Astrocyte (in vitro differentiated cells and primary cell): ENCODE results near the gene TNIK. TPM values are rescaled to one million over a fixed set of nuclear protein-coding genes. Genes with fewer than 3 reads are reported as not detected.
A peak's percentile ranks its signal among the peaks of the same experiment; 100 is the strongest.
"Not testable (repeated sequence)": the region's sequence is repeated elsewhere in the genome, so short reads cannot be mapped to it uniquely, and the experiment has no call there.

Source experiments
- DNase-seq: peaks from one replicate; pipeline ENCODE4 v3.0.0-alpha.2; 2010; ENCODE audit warnings: low read depth
- FAIRE-seq: peaks from 2 replicates; lab custom pipeline; 2011; peaks lifted over from hg19 to GRCh38; lab: Jason Lieb, UNC
- H2AFZ ChIP-seq: 2 replicates; pipeline ENCODE4 v1.6.0; 2012; ENCODE audit warnings: low read depth, low read length, inconsistent platforms
- H3K27ac ChIP-seq: 2 replicates; pipeline ENCODE4 v1.5.1; 2011; ENCODE audit warnings: low read depth, low read length, inconsistent platforms
- H3K27me3 ChIP-seq: 2 replicates; pipeline ENCODE4 v1.6.0; 2011; ENCODE audit warnings: low read length, inconsistent platforms; ENCODE audit not compliant: insufficient read depth
- H3K36me3 ChIP-seq: 2 replicates; pipeline ENCODE4 v1.5.1; 2011; ENCODE audit warnings: low read length, inconsistent platforms; ENCODE audit not compliant: insufficient read depth
- H3K4me1 ChIP-seq: 2 replicates; pipeline ENCODE4 v1.5.1; 2011; ENCODE audit warnings: low read length, inconsistent platforms; ENCODE audit not compliant: insufficient read depth
- H3K4me2 ChIP-seq: 2 replicates; pipeline ENCODE4 v1.6.0; 2012; ENCODE audit warnings: low read length, inconsistent platforms
- H3K4me3 ChIP-seq: 2 replicates; pipeline ENCODE4 v1.5.1; 2011; ENCODE audit warnings: low read depth, mild to moderate bottlenecking, low read length, inconsistent platforms; ENCODE audit not compliant: insufficient read depth
- H3K79me2 ChIP-seq: 2 replicates; pipeline ENCODE4 v1.6.0; 2012; ENCODE audit warnings: mild to moderate bottlenecking, low read length, inconsistent platforms; ENCODE audit not compliant: insufficient read depth
- H3K9ac ChIP-seq: 2 replicates; pipeline ENCODE4 v1.6.0; 2012; ENCODE audit warnings: mild to moderate bottlenecking, low read length, inconsistent platforms
- H3K9me3 ChIP-seq: 2 replicates; pipeline ENCODE4 v1.5.1; 2012; ENCODE audit warnings: low read depth, mild to moderate bottlenecking, low read length, inconsistent platforms; ENCODE audit not compliant: insufficient read depth
- H4K20me1 ChIP-seq: 2 replicates; pipeline ENCODE4 v1.6.0; 2012; ENCODE audit warnings: low read length, inconsistent platforms; ENCODE audit not compliant: insufficient read depth
- H3K27ac Mint-ChIP-seq: one replicate; pipeline ENCODE4 v1.8.0; 2021; ENCODE audit warnings: mild to moderate bottlenecking, mixed read lengths; ENCODE audit not compliant: unreplicated experiment
- H3K27me3 Mint-ChIP-seq: one replicate; pipeline ENCODE4 v1.8.0; 2021; ENCODE audit warnings: low read depth, mixed read lengths; ENCODE audit not compliant: unreplicated experiment
- H3K36me3 Mint-ChIP-seq: one replicate; pipeline ENCODE4 v1.8.0; 2021; ENCODE audit warnings: low read depth, mixed read lengths; ENCODE audit not compliant: unreplicated experiment
- H3K4me1 Mint-ChIP-seq: one replicate; pipeline ENCODE4 v1.8.0; 2021; ENCODE audit warnings: low read depth, mixed read lengths; ENCODE audit not compliant: unreplicated experiment
- H3K4me3 Mint-ChIP-seq: one replicate; pipeline ENCODE4 v1.8.0; 2021; ENCODE audit warnings: mild to moderate bottlenecking, moderate library complexity, mixed read lengths; ENCODE audit not compliant: unreplicated experiment
- H3K9me3 Mint-ChIP-seq: one replicate; pipeline ENCODE4 v1.8.0; 2021; ENCODE audit warnings: mild to moderate bottlenecking, mixed read lengths; ENCODE audit not compliant: unreplicated experiment
- EZH2 ChIP-seq: IDR thresholded peaks from 2 replicates; pipeline ENCODE4 v1.6.1; 2012; ENCODE audit warnings: mild to moderate bottlenecking, low read length, inconsistent platforms; ENCODE audit not compliant: insufficient read depth
- total RNA-seq: library from RNA; stranded (reverse); gene quantifications from 2 replicates; pipeline ENCODE4 v1.2.1, GENCODE V29; 2021
- TF ChIP-seq, protein P1 (sequence below): IDR thresholded peaks from 2 replicates; pipeline ENCODE4 v1.5.1; 2011; ENCODE audit warnings: low read depth, mild to moderate bottlenecking, inconsistent platforms, low read length, moderate library complexity; ENCODE audit not compliant: insufficient read depth

The TNIK gene
- total RNA-seq, 1 donor from 2014 or later: 70.0 TPM

DNA sequence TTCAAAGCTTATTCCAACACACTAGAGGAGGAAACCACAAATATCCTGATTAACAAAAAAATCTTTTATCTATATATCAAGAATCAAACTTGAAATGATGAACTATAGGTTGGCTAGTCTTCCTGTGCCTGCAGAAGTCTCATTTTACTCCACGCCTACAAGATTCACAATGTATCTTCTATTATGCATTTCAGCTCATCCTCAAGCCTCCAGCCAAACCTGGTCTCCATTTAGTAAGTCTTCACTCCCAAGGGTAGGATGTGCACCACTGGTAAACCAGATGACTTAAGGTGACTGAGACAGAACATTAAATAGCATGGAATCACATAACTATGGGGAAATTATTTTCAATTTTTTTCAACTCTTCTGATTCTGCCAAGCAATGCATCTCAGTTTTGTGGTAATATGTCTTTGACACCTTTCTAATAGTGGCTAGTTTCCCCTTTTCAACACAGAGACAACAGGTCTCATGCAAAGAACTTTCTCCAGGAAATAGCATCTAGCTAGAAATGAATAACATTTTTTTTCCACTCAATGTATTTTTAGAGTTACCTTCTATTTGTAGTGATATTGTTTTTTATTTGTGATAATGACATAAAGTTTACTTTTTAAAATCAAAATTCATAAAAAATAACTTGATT is 166.9 kb downstream of the TNIK start:
- Mint-ChIP-seq H3K27ac (no peak overlapping the region), H3K4me1 (peaks cover 37% of the 10 kb centered on the region), H3K27me3 (no peaks in the 10 kb centered on the region), H3K4me3 (no peak overlapping the region), H3K9me3 (no peaks in the 10 kb centered on the region), H3K36me3 (peaks cover 4% of the 10 kb centered on the region)
- Histone ChIP-seq H3K9ac (no peak overlapping the region), H3K36me3 (no peaks in the 10 kb centered on the region), H3K4me1 (no peaks in the 10 kb centered on the region), H3K9me3 (no peaks in the 10 kb centered on the region), H2AFZ (no peak overlapping the region), H4K20me1 (no peaks in the 10 kb centered on the region), H3K4me2 (no peak overlapping the region), H3K27me3 (no peaks in the 10 kb centered on the region), H3K4me3 (no peak overlapping the region), H3K27ac (no peak overlapping the region), H3K79me2 (no peaks in the 10 kb centered on the region)
- TF ChIP-seq, protein P1, sequence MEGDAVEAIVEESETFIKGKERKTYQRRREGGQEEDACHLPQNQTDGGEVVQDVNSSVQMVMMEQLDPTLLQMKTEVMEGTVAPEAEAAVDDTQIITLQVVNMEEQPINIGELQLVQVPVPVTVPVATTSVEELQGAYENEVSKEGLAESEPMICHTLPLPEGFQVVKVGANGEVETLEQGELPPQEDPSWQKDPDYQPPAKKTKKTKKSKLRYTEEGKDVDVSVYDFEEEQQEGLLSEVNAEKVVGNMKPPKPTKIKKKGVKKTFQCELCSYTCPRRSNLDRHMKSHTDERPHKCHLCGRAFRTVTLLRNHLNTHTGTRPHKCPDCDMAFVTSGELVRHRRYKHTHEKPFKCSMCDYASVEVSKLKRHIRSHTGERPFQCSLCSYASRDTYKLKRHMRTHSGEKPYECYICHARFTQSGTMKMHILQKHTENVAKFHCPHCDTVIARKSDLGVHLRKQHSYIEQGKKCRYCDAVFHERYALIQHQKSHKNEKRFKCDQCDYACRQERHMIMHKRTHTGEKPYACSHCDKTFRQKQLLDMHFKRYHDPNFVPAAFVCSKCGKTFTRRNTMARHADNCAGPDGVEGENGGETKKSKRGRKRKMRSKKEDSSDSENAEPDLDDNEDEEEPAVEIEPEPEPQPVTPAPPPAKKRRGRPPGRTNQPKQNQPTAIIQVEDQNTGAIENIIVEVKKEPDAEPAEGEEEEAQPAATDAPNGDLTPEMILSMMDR: no peak
- TF ChIP-seq EZH2: no peak
- FAIRE-seq (no peak), DNase-seq (no peak)

DNA sequence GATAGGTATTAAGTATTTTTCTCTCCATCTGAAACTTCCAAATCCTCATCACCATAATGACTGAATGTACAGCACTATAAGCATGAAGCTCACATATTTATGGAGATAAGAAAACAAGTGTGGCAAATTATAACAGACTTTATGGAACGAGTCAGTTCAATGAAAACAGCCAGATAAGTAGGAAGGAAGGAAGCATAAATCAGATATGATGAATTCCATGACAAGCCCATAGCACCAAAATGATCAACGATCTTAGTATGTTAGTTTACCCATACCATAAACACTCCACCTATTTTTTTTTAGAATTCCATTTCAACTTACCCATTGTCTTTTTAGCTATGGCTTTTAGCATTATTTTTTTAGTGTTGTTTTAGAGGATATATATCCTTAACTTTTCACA is 169.5 kb downstream of the TNIK start:
- no peaks in the 10 kb centered on the region for H3K9me3 ChIP-seq
- TF ChIP-seq EZH2: no peak
- TF ChIP-seq, protein P1: no peak
- Mint-ChIP-seq H3K27me3 (no peaks in the 10 kb centered on the region), H3K36me3 (peaks cover 7% of the 10 kb centered on the region), H3K27ac (no peak overlapping the region), H3K4me1 (peaks cover 35% of the 10 kb centered on the region), H3K4me3 (no peak overlapping the region), H3K9me3 (no peaks in the 10 kb centered on the region)
- no peaks in the 10 kb centered on the region for H3K27me3 ChIP-seq
- H3K36me3 ChIP-seq: no peaks in the 10 kb centered on the region
- H4K20me1 ChIP-seq: no peaks in the 10 kb centered on the region
- FAIRE-seq (no peak), DNase-seq (no peak)
- H3K4me1 ChIP-seq: peaks cover 4% of the 10 kb centered on the region
- no peak overlapping the region for H3K4me3 ChIP-seq
- H3K9ac ChIP-seq: no peak overlapping the region
- H3K27ac ChIP-seq: no peak overlapping the region
- no peak overlapping the region for H3K4me2 ChIP-seq
- no peak overlapping the region for H2AFZ ChIP-seq
- H3K79me2 ChIP-seq: no peaks in the 10 kb centered on the region

DNA sequence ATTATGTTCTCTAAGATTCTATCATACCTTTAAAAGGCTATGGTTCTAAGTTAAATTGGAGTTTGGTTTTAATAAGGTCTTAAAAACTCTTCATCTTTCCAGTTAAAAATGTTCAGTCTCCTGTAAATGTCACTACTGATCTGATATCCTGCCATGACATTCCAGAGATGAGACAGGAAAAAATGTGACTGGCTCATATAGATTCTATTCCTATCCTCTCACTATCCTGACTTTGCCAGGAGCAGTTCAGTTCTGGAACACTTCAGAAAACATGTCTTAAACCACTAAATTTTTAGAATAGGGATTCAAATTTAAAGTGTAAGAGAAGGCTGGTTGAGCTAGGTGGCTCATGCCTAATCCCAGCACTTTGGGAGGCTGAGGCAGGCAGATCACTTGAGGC is 170.9 kb downstream of the TNIK start:
- Mint-ChIP-seq H3K9me3 (no peaks in the 10 kb centered on the region), H3K27me3 (no peaks in the 10 kb centered on the region), H3K4me3 (no peak overlapping the region), H3K4me1 (peaks cover 36% of the 10 kb centered on the region), H3K36me3 (peaks cover 7% of the 10 kb centered on the region), H3K27ac (peak overlapping the region; percentile 15)
- Histone ChIP-seq H2AFZ (no peak overlapping the region), H4K20me1 (no peaks in the 10 kb centered on the region), H3K4me1 (peaks cover 17% of the 10 kb centered on the region), H3K36me3 (no peaks in the 10 kb centered on the region), H3K9me3 (no peaks in the 10 kb centered on the region), H3K27ac (no peak overlapping the region), H3K4me3 (no peak overlapping the region), H3K79me2 (no peaks in the 10 kb centered on the region), H3K9ac (no peak overlapping the region), H3K4me2 (no peak overlapping the region), H3K27me3 (no peaks in the 10 kb centered on the region)
- TF ChIP-seq, protein P1: no peak
- TF ChIP-seq EZH2: no peak
- DNase-seq (no peak), FAIRE-seq (no peak)

DNA sequence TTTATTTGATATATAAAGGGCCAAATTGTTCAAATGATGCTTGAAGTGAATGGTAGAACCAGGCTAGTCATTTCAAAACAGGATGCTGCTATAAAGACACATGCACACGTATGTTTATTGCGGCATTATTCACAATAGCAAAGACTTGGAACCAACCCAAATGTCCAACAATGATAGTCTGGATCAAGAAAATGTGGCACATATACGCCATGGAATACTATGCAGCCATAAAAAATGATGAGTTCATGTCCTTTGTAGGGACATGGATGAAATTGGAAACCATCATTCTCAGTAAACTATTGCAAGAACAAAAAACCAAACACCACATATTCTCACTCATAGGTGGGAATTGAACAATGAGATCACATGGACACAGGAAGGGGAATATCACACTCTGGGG is 172.4 kb downstream of the TNIK start:
- not testable (repeated sequence) for H3K4me2 ChIP-seq, H3K27me3 ChIP-seq, H3K27ac ChIP-seq, H3K4me3 ChIP-seq, H4K20me1 ChIP-seq, FAIRE-seq, H3K27me3 Mint-ChIP-seq, H3K9me3 ChIP-seq, DNase-seq, H3K4me3 Mint-ChIP-seq, H3K79me2 ChIP-seq, H3K9me3 Mint-ChIP-seq, H3K27ac Mint-ChIP-seq, H3K9ac ChIP-seq, H3K36me3 ChIP-seq, H2AFZ ChIP-seq, H3K36me3 Mint-ChIP-seq
- peaks cover 50% of the 10 kb centered on the region for H3K4me1 Mint-ChIP-seq
- peaks cover 31% of the 10 kb centered on the region for H3K4me1 ChIP-seq
